NCI-H82 (cell line): ENCODE measurements around the gene STAMBPL1.
A peak's percentile ranks its signal among the peaks of the same experiment; 100 is the strongest.

Source experiments
- DNase-seq: peaks from one replicate; lab custom pipeline; 2025; lab: John Stamatoyannopoulos, UW

The STAMBPL1 gene

GRCh38 chr10:88952647-88953111 is 72.6 kb downstream of the STAMBPL1 start, which contains the start of gene ACTA2:
Gene ACTA2, minus strand, starts transcription at chr10:88952773. Its CDS starts 3,843 bp downstream, at chr10:88948930.
- no peak for DNase-seq

GRCh38 chr10:88953662-88954061 is 73.6 kb downstream of the STAMBPL1 start:
- DNase-seq: no peak

- DNase-seq: no peak
Observed at GRCh38 chr10:88954458-88955083, 74.5 kb downstream of the STAMBPL1 start.

- DNase-seq: no peak
Observed at GRCh38 chr10:88957381-88957780, 77.3 kb downstream of the STAMBPL1 start.

GRCh38 chr10:88958721-88959120 is 78.7 kb downstream of the STAMBPL1 start:
- no peak for DNase-seq

- no peak for DNase-seq
Observed at GRCh38 chr10:88960802-88961201, 80.8 kb downstream of the STAMBPL1 start.

GRCh38 chr10:88961266-88961665 is 81.2 kb downstream of the STAMBPL1 start:
- DNase-seq: no peak

- no peak for DNase-seq
Observed at GRCh38 chr10:88962336-88962735, 82.3 kb downstream of the STAMBPL1 start.

GRCh38 chr10:88963318-88963717 is 83.3 kb downstream of the STAMBPL1 start:
- no peak for DNase-seq

GRCh38 chr10:88964360-88964759 is 84.3 kb downstream of the STAMBPL1 start:
- no peak for DNase-seq

GRCh38 chr10:88964869-88965415 is 84.9 kb downstream of the STAMBPL1 start:
- DNase-seq: no peak

GRCh38 chr10:88966797-88967196 is 86.8 kb downstream of the STAMBPL1 start:
- DNase-seq: peak; percentile 41

- no peak for DNase-seq
Observed at GRCh38 chr10:88968391-88968790, 88.3 kb downstream of the STAMBPL1 start.

- DNase-seq: no peak
Observed at GRCh38 chr10:88971221-88972061, 91.4 kb downstream of the STAMBPL1 start.
